K562 (cell line): ENCODE data around the gene TNK2. TPM values are rescaled to one million over a fixed set of nuclear protein-coding genes. Genes with fewer than 3 reads are reported as not detected.

Source experiments
- CC2D1A ChIP-seq: fragments of 450-650 bp; IDR thresholded peaks from 2 replicates; pipeline ENCODE4 v1.6.1; 2017; ENCODE audit warnings: mild to moderate bottlenecking
- KDM1A ChIP-seq, 2 experiments: fragments of 450-650 bp; IDR thresholded peaks; 2 replicates each; pipeline ENCODE4 v1.6.1; 2016; ENCODE audit warnings: mild to moderate bottlenecking in 2 of 2
- KDM2B ChIP-seq: fragments of 250-450 bp; sonication (Bioruptor Pico); IDR thresholded peaks from 2 replicates; pipeline ENCODE4 v1.8.0; 2021; ENCODE audit warnings: mild to moderate bottlenecking, moderate library complexity
- L3MBTL2 ChIP-seq: fragments of 450-650 bp; IDR thresholded peaks from 2 replicates; pipeline ENCODE4 v1.6.1; 2016; ENCODE audit warnings: mild to moderate bottlenecking, moderate library complexity
- MAFG ChIP-seq: fragments of 450-650 bp; conservative IDR thresholded peaks from 2 replicates; pipeline ENCODE4 v1.6.1; 2016; ENCODE audit warnings: missing genetic modification characterization, missing compliant biosample characterization
- MBD2 ChIP-seq: sonication (generic); IDR thresholded peaks from 2 replicates; pipeline ENCODE4 v1.6.1; 2016; ENCODE audit warnings: low read depth, borderline replicate concordance
- MIER1 ChIP-seq: fragments of 450-650 bp; IDR thresholded peaks from 2 replicates; pipeline ENCODE4 v1.6.1; 2016; ENCODE audit warnings: antibody characterized with exemption, mild to moderate bottlenecking, low read depth
- NR2C2 ChIP-seq, 2 experiments: fragments of 200-800 bp in 1 of 2; sonication (Bioruptor generic) in 1 of 2; sonication (generic) in 1 of 2; formaldehyde crosslinking in 1 of 2; IDR thresholded peaks; 2 replicates each; pipeline versions ENCODE4 v1.6.1 to v1.8.0; 2016 to 2022; ENCODE audit warnings: mild to moderate bottlenecking in 1 of 2, missing compliant biosample characterization in 1 of 2, missing genetic modification characterization in 1 of 2, missing genetic modification reagents in 1 of 2
- PRMT5 ChIP-seq: sonication (generic); formaldehyde crosslinking; IDR thresholded peaks from 2 replicates; pipeline ENCODE4 v1.5.0; 2020; ENCODE audit warnings: missing genetic modification reagents
- PURB ChIP-seq: sonication (generic); formaldehyde crosslinking; IDR thresholded peaks from 2 replicates; pipeline ENCODE4 v1.9.0; 2021; ENCODE audit warnings: low read depth, mild to moderate bottlenecking, missing genetic modification reagents
- SOX6 ChIP-seq: fragments of 450-650 bp; IDR thresholded peaks from 2 replicates; pipeline ENCODE4 v1.6.1; 2014; ENCODE audit warnings: mild to moderate bottlenecking
- SPI1 ChIP-seq: IDR thresholded peaks from 2 replicates; pipeline ENCODE4 v1.6.1; 2011; ENCODE audit warnings: low read depth, low read length, control low read depth, borderline replicate concordance
- TEAD1 ChIP-seq, 2 experiments: fragments of 450-650 bp in 1 of 2; sonication (generic) in 1 of 2; formaldehyde crosslinking; IDR thresholded peaks; 2 replicates each; pipeline versions ENCODE4 v1.4.0 to v1.8.0; 2020 to 2022; ENCODE audit warnings: mild to moderate bottlenecking in 2 of 2, missing genetic modification reagents in 1 of 2
- TRIM24 ChIP-seq, 2 experiments: fragments of 450-650 bp; IDR thresholded peaks; 2 replicates each; pipeline ENCODE4 v1.6.1; 2016
- ZNF384 ChIP-seq: IDR thresholded peaks from 2 replicates; pipeline ENCODE4 v1.6.1; 2012; ENCODE audit warnings: low read depth, low read length, improper control_type of control experiment
- polyA plus RNA-seq, 8 experiments: library from polyadenylated mRNA; depleted of rRNA in 4 of 8; stranded (reverse) in 5 of 8; unstranded in 3 of 8; fragments of >200 nt; fragmentation: Nextera tagmentation in 2 of 8; fragmentation: Illumina TruSeq in 1 of 8; extraction: Ambion mirVana in 2 of 8; extraction: Trizol in 1 of 8; gene quantifications; 2 replicates each; pipeline versions ENCODE4 v1.2.1 to v1.2.3, GENCODE V29; 2011 to 2014; ENCODE audit warnings: inconsistent platforms in 1 of 8, missing spikeins in 1 of 8
- total RNA-seq, 7 experiments: library from RNA; depleted of rRNA in 6 of 7; stranded (reverse); fragments of >200 nt in 6 of 7; fragmentation: Illumina TruSeq in 2 of 7; extraction: Trizol in 2 of 7; gene quantifications; 2 replicates each; pipeline versions ENCODE4 v1.2.1 to v1.2.3, GENCODE V29; 2011 to 2021; ENCODE audit warnings: low replicate concordance in 1 of 7
- TF ChIP-seq, protein P1 (sequence below): sonication (generic); IDR thresholded peaks from 2 replicates; pipeline ENCODE4 v1.6.1; 2016
- TF ChIP-seq, protein P2 (sequence below), 2 experiments: fragments of 250-450 bp in 1 of 2; fragments of 450-650 bp in 1 of 2; sonication (Bioruptor Pico) in 1 of 2; IDR thresholded peaks; 2 replicates each; pipeline versions ENCODE4 v1.6.1 to v1.8.0; 2016 to 2021; ENCODE audit warnings: mild to moderate bottlenecking in 2 of 2, moderate library complexity in 2 of 2, missing compliant biosample characterization in 1 of 2, missing genetic modification characterization in 1 of 2
- TF ChIP-seq, protein P3 (sequence below), 2 experiments: fragments of 450-650 bp in 1 of 2; sonication (generic) in 1 of 2; formaldehyde crosslinking in 1 of 2; IDR thresholded peaks in 1 of 2; conservative IDR thresholded peaks in 1 of 2; 2 replicates each; pipeline versions ENCODE4 v1.6.1 to v1.8.1; 2016 to 2023; ENCODE audit warnings: mild to moderate bottlenecking in 2 of 2, moderate library complexity in 2 of 2, inconsistent platforms in 1 of 2, missing genetic modification reagents in 1 of 2
- TF ChIP-seq, protein P4 (sequence below): fragments of 200-800 bp; sonication (Bioruptor generic); IDR thresholded peaks from 2 replicates; pipeline ENCODE4 v1.6.1; 2017; ENCODE audit warnings: missing genetic modification characterization, missing compliant biosample characterization
- TF ChIP-seq, protein P5 (sequence below): fragments of 150-350 bp; conservative IDR thresholded peaks from 2 replicates; pipeline ENCODE4 v1.6.1; 2014; ENCODE audit warnings: low read length

Gene TNK2
- total and polyA plus RNA-seq, 9 of the 15 experiments (the other 6 are each of a cell fraction or from before 2014, with no cell fraction given) = 0.03 to 33.8 (median 6.5) TPM

DNA sequence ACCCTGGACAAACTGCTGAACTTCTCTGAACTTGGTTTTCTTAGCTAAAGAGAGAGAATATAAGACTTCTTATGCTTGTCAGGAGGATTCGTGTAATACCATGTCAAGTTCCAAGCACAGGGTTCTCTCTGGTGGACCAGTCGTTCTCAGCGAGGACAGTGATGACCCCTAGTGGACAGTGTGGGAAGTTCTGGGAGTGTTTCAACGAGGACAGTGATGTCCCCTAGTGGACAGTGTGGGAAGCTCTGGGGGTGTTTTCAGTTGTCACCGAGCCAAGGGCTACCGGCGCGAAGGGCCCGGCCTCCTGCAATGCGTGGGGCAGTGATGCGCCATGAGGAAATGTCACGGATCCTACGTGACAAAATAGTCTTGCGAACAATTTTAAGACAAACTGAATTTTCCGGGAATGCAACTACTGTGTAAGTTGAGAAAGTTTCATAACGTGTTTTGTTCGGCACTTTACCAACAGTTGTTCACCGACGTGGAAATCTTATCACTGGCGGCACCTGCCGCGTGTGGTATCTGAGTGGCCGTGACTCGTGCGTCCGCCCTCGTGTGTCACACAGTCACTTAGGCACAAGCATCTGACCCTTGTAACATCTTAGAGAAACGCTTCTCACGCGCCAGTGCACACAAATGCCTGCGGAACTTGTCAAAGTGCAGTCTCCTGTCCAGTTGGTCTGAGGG lies 57.4 kb downstream of the TNK2 start (continued):
- TF ChIP-seq NR2C2 (CRISPR knock-in tag; IDR thresholded peaks at IDR 0.05) = peak; percentile 73
- no peak for TF ChIP-seq NR2C2 (tag; IDR thresholded peaks at IDR 0.05)
- TF ChIP-seq, protein P1, sequence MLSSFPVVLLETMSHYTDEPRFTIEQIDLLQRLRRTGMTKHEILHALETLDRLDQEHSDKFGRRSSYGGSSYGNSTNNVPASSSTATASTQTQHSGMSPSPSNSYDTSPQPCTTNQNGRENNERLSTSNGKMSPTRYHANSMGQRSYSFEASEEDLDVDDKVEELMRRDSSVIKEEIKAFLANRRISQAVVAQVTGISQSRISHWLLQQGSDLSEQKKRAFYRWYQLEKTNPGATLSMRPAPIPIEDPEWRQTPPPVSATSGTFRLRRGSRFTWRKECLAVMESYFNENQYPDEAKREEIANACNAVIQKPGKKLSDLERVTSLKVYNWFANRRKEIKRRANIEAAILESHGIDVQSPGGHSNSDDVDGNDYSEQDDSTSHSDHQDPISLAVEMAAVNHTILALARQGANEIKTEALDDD = peak; percentile 26; the same call in 1 of the 2 replicates
- 0 out of 4 replicates have a peak, but pooled peaks of 1 of the 2 experiments have one; percentile 38 for TF ChIP-seq KDM1A (IDR thresholded peaks at IDR 0.05)
- no peak for TF ChIP-seq MAFG (tag)
- 0 out of 2 replicates have a peak, but pooled peaks have one; percentile 15 for TF ChIP-seq ZNF384
- no peak; the same call in 1 of the 2 replicates for TF ChIP-seq MBD2
- TF ChIP-seq, protein P2, sequence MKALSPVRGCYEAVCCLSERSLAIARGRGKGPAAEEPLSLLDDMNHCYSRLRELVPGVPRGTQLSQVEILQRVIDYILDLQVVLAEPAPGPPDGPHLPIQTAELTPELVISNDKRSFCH (CRISPR knock-in tag; IDR thresholded peaks at IDR 0.05) = no peak
- TF ChIP-seq, protein P2 (tag; IDR thresholded peaks at IDR 0.05) = peak; percentile 58; the same call in 1 of the 2 replicates
- no peak for TF ChIP-seq SPI1
- TF ChIP-seq TEAD1 (CRISPR knock-in tag; IDR thresholded peaks at IDR 0.05) = peak in 1 of 2 experiments; percentile 34; a peak in 1 of 4 replicates
- no peak for TF ChIP-seq MIER1
- TF ChIP-seq KDM2B (CRISPR knock-in tag) = peak; percentile 62; the same call in 1 of the 2 replicates
- TF ChIP-seq, protein P3, sequence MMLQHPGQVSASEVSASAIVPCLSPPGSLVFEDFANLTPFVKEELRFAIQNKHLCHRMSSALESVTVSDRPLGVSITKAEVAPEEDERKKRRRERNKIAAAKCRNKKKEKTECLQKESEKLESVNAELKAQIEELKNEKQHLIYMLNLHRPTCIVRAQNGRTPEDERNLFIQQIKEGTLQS (IDR thresholded peaks at IDR 0.05) = no peak
- TF ChIP-seq, protein P3 (CRISPR knock-in tag; conservative IDR thresholded peaks at IDR 0.05) = peak; percentile 73; the same call in 1 of the 2 replicates
- 0 out of 4 replicates have a peak, but pooled peaks of 1 of the 2 experiments have one; percentile 8 for TF ChIP-seq TRIM24 (IDR thresholded peaks at IDR 0.05)
- 0 out of 2 replicates have a peak, but pooled peaks have one; percentile 17 for TF ChIP-seq PURB (CRISPR knock-in tag)
- no peak for TF ChIP-seq PRMT5
- TF ChIP-seq SOX6 = peak; percentile 60; the same call in 1 of the 2 replicates
- TF ChIP-seq, protein P4, sequence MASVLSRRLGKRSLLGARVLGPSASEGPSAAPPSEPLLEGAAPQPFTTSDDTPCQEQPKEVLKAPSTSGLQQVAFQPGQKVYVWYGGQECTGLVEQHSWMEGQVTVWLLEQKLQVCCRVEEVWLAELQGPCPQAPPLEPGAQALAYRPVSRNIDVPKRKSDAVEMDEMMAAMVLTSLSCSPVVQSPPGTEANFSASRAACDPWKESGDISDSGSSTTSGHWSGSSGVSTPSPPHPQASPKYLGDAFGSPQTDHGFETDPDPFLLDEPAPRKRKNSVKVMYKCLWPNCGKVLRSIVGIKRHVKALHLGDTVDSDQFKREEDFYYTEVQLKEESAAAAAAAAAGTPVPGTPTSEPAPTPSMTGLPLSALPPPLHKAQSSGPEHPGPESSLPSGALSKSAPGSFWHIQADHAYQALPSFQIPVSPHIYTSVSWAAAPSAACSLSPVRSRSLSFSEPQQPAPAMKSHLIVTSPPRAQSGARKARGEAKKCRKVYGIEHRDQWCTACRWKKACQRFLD (CRISPR knock-in tag) = 0 out of 2 replicates have a peak, but pooled peaks have one; percentile 23
- TF ChIP-seq CC2D1A = peak; percentile 93
- peak; percentile 78 for TF ChIP-seq L3MBTL2
- TF ChIP-seq, protein P5, sequence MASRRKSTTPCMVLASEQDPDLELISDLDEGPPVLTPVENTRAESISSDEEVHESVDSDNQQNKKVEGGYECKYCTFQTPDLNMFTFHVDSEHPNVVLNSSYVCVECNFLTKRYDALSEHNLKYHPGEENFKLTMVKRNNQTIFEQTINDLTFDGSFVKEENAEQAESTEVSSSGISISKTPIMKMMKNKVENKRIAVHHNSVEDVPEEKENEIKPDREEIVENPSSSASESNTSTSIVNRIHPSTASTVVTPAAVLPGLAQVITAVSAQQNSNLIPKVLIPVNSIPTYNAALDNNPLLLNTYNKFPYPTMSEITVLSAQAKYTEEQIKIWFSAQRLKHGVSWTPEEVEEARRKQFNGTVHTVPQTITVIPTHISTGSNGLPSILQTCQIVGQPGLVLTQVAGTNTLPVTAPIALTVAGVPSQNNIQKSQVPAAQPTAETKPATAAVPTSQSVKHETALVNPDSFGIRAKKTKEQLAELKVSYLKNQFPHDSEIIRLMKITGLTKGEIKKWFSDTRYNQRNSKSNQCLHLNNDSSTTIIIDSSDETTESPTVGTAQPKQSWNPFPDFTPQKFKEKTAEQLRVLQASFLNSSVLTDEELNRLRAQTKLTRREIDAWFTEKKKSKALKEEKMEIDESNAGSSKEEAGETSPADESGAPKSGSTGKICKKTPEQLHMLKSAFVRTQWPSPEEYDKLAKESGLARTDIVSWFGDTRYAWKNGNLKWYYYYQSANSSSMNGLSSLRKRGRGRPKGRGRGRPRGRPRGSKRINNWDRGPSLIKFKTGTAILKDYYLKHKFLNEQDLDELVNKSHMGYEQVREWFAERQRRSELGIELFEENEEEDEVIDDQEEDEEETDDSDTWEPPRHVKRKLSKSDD = peak; percentile 64; the same call in 1 of the 2 replicates
